HG03196 (cell line): ENCODE measurements around the gene SSMEM1.
"Not testable (repeated sequence)": the region's sequence is repeated elsewhere in the genome, so short reads cannot be mapped to it uniquely, and the experiment has no call there.

Source experiments
- ATAC-seq: cut with Tn5 transposase; IDR thresholded peaks from one replicate; pipeline ENCODE4 v1.9.1; 2021; ENCODE audit not compliant: unreplicated experiment

SSMEM1 gene

GRCh38 chr7:130246491-130246890, 38.8 kb downstream of the SSMEM1 start:
- ATAC-seq, result not testable (repeated sequence)

- not testable (repeated sequence) for ATAC-seq
Observed at GRCh38 chr7:130248842-130249241, 41.2 kb downstream of the SSMEM1 start.

- ATAC-seq, result not testable (repeated sequence)
Observed at GRCh38 chr7:130249626-130250025, 42.0 kb downstream of the SSMEM1 start.

- no peak for ATAC-seq
Observed at GRCh38 chr7:130254555-130254954, 46.9 kb downstream of the SSMEM1 start.

GRCh38 chr7:130256704-130257103, 49.0 kb downstream of the SSMEM1 start:
- no peak for ATAC-seq

GRCh38 chr7:130258494-130259078, 50.9 kb downstream of the SSMEM1 start:
- ATAC-seq, result no peak

GRCh38 chr7:130262448-130262847, 54.8 kb downstream of the SSMEM1 start:
- no peak for ATAC-seq

GRCh38 chr7:130263130-130263529, 55.5 kb downstream of the SSMEM1 start:
- no peak for ATAC-seq
